GM21526 (cell line): Measurements from ENCODE around the gene TBC1D1.
A peak's percentile ranks its signal among the peaks of the same experiment; 100 is the strongest.

ENCODE experiments used
- ATAC-seq: cut with Tn5 transposase; IDR thresholded peaks from one replicate; pipeline ENCODE4 v1.9.1; 2021; ENCODE audit warnings: moderate library complexity; ENCODE audit not compliant: unreplicated experiment, low FRiP score

Gene TBC1D1

DNA sequence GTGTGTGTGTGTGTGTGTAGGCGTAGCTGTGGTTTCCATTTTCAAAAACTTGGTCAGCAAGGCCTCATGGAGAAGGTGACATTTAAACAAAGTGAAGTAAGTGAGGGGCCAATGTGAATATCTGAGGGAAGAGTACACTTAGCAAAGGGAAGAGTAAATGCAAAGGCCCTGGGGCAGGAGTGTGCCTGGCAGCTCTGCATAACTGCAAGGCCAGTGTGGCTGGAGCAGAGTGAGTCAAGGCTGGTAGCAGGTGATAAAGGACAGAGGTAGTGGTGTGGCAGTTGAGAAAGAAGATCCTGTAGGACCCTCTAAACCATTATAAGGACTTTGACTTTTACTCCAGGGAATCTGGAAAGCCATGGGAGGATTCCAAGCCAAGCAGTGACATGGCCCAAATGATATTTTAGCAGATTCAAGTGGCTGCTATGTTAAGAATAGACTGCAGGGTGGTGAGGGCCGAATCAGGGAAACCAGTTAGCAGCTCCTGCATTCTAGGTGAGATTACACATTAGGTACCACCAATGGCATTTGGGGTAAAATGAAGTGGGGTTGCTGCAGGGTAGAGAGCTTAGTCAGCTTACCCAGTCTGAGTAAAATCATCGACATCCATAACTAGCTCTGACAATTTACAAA is 5.9 kb upstream of the TBC1D1 start:
- ATAC-seq, result no peak

DNA sequence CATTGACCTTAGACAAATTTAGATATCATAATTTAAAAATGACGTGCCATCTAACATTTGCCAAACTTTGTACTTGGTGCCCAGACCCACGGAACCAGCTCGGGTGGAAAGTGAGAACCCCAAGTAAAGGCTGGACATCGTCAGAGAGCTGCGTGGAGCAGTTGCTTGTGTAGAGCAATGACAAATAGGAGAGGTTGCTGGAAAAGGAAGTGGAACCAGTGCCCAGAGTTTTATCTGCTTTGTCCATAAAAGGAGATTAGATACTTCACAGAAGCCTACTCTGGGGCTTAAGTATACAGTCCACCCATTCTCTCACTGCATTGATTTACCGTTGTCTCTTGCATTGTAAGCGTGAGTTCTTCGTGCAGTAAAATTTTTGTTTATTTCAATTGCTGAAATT is 5.4 kb upstream of the TBC1D1 start:
- ATAC-seq, result no peak

- no peak for ATAC-seq
Observed at GRCh38 chr4:37889849-37890800, 759 bp upstream of the TBC1D1 start.

DNA sequence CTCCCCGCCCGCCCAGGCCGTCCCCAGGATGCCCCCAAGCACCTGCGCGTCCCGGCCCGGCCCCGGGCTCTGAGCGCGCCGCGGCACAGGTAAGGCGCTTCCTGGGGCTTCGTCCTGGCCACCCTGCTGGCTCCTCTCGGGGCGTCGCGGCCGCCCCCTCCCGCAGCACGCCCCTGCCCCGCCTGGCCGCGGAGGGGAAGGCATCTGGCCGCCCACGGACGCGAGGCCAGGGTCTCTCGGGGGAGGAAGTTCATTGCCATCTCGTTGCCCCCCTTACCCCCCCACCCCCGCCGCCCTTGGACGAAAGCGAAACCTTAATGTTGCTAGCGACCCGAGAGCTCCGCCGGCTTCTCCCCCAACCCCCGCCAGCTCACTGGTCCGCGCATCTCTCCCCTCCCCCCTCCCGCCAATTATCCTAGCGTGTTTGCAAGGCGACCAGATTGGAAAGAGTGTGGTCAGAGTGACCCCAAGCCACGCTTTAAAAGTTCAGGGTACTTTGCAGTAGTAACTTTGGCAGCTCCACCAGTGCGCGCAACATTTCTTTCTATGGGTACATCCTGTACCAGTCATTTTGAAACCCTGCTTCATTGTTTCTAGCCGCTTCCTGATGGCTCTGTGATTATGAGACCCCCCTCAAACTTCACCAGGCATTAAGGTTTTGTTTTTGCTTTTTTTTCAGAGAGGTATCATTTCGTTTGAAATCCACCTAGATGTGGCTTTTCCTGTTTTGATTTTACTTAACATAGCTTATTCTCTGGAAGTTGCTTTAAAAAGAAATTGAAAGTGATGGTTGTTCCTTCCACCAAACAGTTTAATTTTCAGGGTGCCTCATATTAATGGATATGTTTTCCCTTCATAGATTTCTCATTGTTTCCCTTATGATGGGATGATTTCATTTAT is 626 bp downstream of the TBC1D1 start:
- ATAC-seq, result peak; percentile 52

- peak; percentile 53 for ATAC-seq
Observed at GRCh38 chr4:37892641-37893040, 1.8 kb downstream of the TBC1D1 start.

DNA sequence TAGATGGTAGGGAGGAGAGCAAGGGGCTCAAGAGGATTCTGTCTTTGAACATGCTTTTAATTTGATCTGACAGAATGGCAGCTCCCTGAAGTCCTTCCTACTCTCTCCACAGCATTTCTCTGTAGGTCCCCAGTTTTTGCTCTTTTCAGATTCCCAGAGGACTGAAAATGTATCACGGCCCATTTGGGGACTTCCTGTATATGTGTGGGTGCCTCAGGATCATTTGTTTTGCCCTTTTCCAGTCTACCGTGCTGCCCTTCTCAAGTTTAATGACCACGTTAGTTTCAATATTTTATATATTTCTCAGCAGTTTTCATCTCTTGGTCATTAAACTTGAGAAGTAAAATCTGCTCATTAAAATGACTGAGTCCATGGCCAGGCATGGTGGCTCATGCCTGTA is 2.3 kb downstream of the TBC1D1 start:
- ATAC-seq, result no peak

DNA sequence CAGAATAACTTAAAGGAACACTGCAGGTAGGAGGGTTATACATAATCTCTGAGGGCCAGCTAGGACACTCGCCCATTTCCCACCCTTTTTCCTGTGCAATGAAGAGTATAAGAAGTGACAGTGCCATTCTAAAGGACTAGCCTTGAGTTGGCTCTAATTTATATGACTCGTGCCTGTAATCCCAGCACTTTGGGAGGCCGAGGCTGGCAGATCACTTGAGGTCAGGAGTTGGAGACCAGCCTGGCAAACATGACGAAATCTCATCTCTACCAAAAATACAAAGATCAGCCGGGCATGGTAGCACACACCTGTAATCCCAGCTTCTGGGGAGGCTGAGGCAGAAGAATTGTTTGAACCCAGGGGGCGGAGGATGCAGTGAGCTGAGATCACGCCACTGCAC is 4.4 kb downstream of the TBC1D1 start:
- ATAC-seq, result no peak

DNA sequence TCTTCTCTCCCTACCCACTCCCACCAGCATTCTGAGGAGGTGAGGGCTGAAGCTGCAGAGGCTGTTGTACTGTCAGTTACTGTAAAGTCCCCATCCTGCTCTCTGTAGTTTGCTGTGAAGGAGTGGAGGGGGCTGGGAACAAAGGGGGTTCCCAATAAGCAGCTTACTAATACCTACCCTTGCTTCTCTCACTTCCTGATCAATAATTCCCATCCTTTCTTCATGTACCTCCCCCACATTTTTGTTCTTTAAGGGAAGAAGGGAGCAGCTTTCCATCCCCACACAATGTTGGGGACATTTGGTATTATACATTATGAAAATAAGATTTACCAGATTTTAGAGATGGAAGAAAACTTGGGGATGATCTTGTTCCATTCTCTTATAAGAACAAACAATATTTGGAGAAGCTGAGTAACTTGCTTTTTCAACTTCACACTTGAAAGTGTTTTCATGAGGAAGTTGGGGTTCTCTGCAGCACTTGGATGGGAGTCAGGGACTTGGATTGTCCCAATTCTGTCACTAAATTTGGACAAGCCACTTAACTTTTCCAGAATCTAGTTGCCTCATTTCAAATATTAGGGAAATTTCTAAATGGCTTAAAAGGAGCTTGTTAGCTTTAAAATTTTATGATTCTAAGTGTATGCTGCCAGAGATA is 5.4 kb downstream of the TBC1D1 start:
- ATAC-seq, result no peak

- ATAC-seq, result no peak
Observed at GRCh38 chr4:37902212-37902611, 11.3 kb downstream of the TBC1D1 start.

GRCh38 chr4:37902738-37903693 is 12.1 kb downstream of the TBC1D1 start:
- no peak for ATAC-seq

- no peak for ATAC-seq
Observed at GRCh38 chr4:37903901-37904300, 13.0 kb downstream of the TBC1D1 start.

DNA sequence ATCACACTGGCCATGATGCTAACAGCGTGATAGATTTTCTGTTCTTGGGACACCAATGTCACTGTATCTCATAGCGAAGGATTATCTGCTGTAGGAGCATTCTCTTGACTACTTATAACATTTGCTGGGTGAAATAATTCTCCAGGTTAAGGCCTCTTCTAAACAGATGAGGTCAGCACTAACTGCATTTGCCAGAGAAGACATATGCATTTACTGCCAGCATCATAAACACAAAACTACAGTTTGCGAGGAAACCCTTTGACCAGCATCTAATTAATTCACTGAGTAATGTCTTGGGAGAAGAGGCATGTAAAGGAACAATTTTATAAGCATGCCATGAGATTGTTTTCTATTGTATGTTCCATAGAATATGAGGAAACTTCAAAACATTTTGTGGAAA is 13.9 kb downstream of the TBC1D1 start:
- ATAC-seq, result no peak

DNA sequence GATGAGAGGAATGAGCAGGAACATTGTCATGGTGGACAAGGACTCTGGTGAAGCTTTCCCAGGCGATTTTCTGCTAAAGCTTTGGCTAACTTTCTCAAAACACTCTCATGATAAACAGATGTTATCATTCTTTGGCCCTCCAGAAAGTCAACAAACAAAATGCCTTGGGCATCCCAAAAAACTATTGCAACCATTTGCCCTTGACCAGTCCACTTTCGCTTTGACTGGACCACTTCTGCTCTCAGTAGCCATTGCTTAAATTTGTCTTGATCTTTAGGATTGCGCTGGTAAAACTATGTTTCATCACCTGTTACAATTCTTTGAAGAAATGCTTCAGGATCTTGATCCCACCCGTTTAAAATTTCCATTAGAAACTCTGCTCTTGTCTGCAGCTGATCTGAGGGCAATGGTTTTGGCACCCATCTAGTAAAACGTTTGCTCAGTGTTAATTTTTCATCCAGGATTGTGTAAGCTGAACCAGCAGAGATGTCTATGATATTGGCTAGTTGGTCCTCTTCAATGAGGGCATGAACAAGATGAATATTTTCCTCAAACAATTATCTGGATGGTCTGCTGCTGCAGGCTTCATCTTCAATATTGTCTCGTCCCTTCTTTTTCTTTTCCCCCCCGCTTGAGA is 14.8 kb downstream of the TBC1D1 start:
- ATAC-seq, result no peak

DNA sequence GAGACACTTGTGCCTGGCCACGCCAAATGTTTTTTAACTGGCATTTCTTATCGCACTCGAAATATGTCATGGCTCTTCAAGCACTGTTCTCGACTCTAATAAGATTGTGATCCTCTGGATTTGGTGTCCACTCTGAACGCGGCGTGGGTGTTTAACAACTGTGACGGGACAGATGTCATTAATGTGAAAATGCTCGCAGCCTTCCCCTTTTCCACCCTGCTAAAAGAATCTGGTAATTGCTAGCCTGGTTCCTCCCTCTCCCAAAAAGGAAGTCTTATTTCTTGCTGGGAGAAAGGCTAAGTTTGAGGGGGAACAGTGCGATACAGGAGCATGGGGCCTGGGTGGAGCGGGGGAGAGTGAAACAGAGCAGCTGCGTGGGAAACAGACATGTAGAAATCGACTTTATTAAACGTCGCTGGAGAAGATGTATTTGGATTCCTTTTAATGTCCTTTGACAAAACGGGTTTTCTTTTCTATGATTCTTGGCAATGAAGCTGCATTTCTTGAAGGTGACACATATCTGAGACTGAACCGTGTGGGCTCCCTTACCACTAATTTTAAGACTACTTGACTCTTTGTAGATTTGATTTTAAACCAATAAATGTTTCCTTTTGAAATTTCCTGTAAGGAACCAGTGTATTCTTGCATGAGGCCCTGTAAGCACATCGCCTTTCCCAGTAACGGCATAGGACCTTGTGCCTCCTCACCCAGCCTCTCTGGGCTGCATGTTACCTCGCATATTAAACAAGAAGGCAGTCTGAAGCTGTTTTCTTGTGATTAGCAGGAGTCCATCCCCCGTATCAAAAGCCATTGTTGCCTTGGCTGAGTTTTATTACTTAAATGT is 17.8 kb downstream of the TBC1D1 start:
- no peak for ATAC-seq

GRCh38 chr4:37909332-37910090 is 18.6 kb downstream of the TBC1D1 start:
- no peak for ATAC-seq

GRCh38 chr4:37910091-37910486 is 19.2 kb downstream of the TBC1D1 start:
- no peak for ATAC-seq

DNA sequence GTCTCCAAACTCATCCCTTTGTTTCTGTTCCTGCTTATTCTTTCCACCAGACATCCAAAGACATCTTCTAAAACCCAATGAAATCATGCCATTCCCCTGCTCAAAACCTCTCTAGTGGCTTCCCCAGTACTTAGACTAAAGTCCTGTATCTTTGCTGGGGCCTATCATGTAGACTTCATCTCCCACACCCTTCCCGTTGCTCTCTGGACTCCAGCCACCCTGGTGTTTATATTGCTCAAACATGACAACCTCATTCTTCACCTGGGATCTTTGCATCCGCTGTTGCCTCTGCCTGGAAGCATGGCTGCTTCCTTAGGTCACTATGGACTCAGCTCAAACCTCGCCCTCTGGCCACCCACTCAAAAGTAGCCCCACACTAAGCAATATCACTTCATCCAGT is 23.7 kb downstream of the TBC1D1 start:
- no peak for ATAC-seq
